H9 (cell line): ENCODE data around the gene TEC. TPM values are rescaled to one million over a fixed set of nuclear protein-coding genes. Genes with fewer than 3 reads are reported as not detected.

Experiments used
- DNase-seq: peaks from one replicate; pipeline ENCODE4 v3.0.0-alpha.2; 2017
- H2AFZ ChIP-seq: one replicate; pipeline ENCODE4 v1.6.1; 2013; ENCODE audit warnings: mild to moderate bottlenecking, low read length, control low read depth, moderate library complexity
- H2AK5ac ChIP-seq: 2 replicates; pipeline ENCODE4 v1.6.1; 2013; ENCODE audit warnings: low read length, control low read depth, mixed read lengths; ENCODE audit not compliant: insufficient read length
- H2BK120ac ChIP-seq: one replicate; pipeline ENCODE4 v1.6.1; 2013; ENCODE audit warnings: low read depth, mild to moderate bottlenecking, low read length, control low read depth, inconsistent platforms; ENCODE audit not compliant: poor library complexity, severe bottlenecking
- H2BK12ac ChIP-seq: 2 replicates; pipeline ENCODE4 v1.6.1; 2013; ENCODE audit warnings: low read length, control low read depth, mixed read lengths, low read depth; ENCODE audit not compliant: insufficient read length
- H2BK15ac ChIP-seq: 2 replicates; pipeline ENCODE4 v1.6.1; 2013; ENCODE audit warnings: low read depth, low read length, control low read depth
- H2BK20ac ChIP-seq: one replicate; pipeline ENCODE4 v1.6.1; 2013; ENCODE audit warnings: low read depth, mild to moderate bottlenecking, low read length, control low read depth, inconsistent platforms; ENCODE audit not compliant: poor library complexity, severe bottlenecking
- H2BK5ac ChIP-seq: 2 replicates; pipeline ENCODE4 v1.6.1; 2013; ENCODE audit warnings: low read length, control low read depth, mixed read lengths; ENCODE audit not compliant: insufficient read length
- H3K14ac ChIP-seq: 2 replicates; pipeline ENCODE4 v1.6.1; 2013; ENCODE audit warnings: low read length, control low read depth; ENCODE audit not compliant: insufficient read depth
- H3K18ac ChIP-seq: 2 replicates; pipeline ENCODE4 v1.6.1; 2013; ENCODE audit warnings: low read depth, mild to moderate bottlenecking, mixed read lengths, low read length, control low read depth; ENCODE audit not compliant: insufficient read length
- H3K23ac ChIP-seq: 2 replicates; pipeline ENCODE4 v1.6.1; 2013; ENCODE audit warnings: low read length, control low read depth, mixed read lengths, low read depth; ENCODE audit not compliant: insufficient read length
- H3K23me2 ChIP-seq: 2 replicates; pipeline ENCODE4 v1.6.1; 2013; ENCODE audit warnings: low read depth, mild to moderate bottlenecking, mixed read lengths, low read length, control low read depth; ENCODE audit not compliant: insufficient read length, poor library complexity, severe bottlenecking
- H3K27ac ChIP-seq: 2 replicates; pipeline ENCODE4 v1.5.1; 2013; ENCODE audit warnings: low read length, control low read depth, mixed read lengths, low read depth; ENCODE audit not compliant: insufficient read length
- H3K27me3 ChIP-seq: 2 replicates; pipeline ENCODE4 v1.6.1; 2013; ENCODE audit warnings: low read length, control low read depth, inconsistent platforms; ENCODE audit not compliant: insufficient read depth
- H3K4ac ChIP-seq: 2 replicates; pipeline ENCODE4 v1.6.1; 2013; ENCODE audit warnings: low read depth, mild to moderate bottlenecking, control low read depth, inconsistent platforms, low read length, moderate library complexity
- H3K4me1 ChIP-seq: 2 replicates; pipeline ENCODE4 v1.6.1; 2013; ENCODE audit warnings: low read length, control low read depth, inconsistent platforms; ENCODE audit not compliant: insufficient read depth
- H3K4me2 ChIP-seq: 2 replicates; pipeline ENCODE4 v1.6.1; 2013; ENCODE audit warnings: low read length, control low read depth, mixed read lengths; ENCODE audit not compliant: insufficient read length, insufficient read depth
- H3K56ac ChIP-seq: 2 replicates; pipeline ENCODE4 v1.6.1; 2013; ENCODE audit warnings: low read depth, mild to moderate bottlenecking, mixed read lengths, low read length, control low read depth; ENCODE audit not compliant: insufficient read length
- H3K79me1 ChIP-seq: 2 replicates; pipeline ENCODE4 v1.6.1; 2013; ENCODE audit warnings: low read depth, mild to moderate bottlenecking, moderate library complexity, low read length, control low read depth, inconsistent platforms; ENCODE audit not compliant: insufficient read depth, poor library complexity, severe bottlenecking
- H3K79me2 ChIP-seq: 2 replicates; pipeline ENCODE4 v1.6.1; 2013; ENCODE audit warnings: low read length, control low read depth, inconsistent platforms; ENCODE audit not compliant: insufficient read depth
- H3K9ac ChIP-seq: 2 replicates; pipeline ENCODE4 v1.6.1; 2013; ENCODE audit warnings: low read length, control low read depth, mixed read lengths; ENCODE audit not compliant: insufficient read length; ENCODE audit errors: extremely low read depth
- H3K9me3 ChIP-seq: one replicate; pipeline ENCODE4 v1.6.1; 2013; ENCODE audit warnings: low read depth, low read length, inconsistent platforms; ENCODE audit not compliant: control insufficient read depth
- H3T11ph ChIP-seq: one replicate; pipeline ENCODE4 v1.6.1; 2013; ENCODE audit warnings: mild to moderate bottlenecking, low read length, control low read depth, inconsistent platforms
- H4K20me1 ChIP-seq: one replicate; pipeline ENCODE4 v1.6.1; 2013; ENCODE audit not compliant: control insufficient read depth, insufficient read length, insufficient read depth
- H4K5ac ChIP-seq: 2 replicates; pipeline ENCODE4 v1.6.1; 2013; ENCODE audit warnings: low read depth, mild to moderate bottlenecking, mixed read lengths, low read length, control low read depth; ENCODE audit not compliant: insufficient read length
- H4K8ac ChIP-seq: replicated peaks from 2 replicates; pipeline ENCODE4 v1.6.1; 2013; ENCODE audit warnings: low read length, control low read depth, mixed read lengths, low read depth; ENCODE audit not compliant: insufficient read length
- H4K91ac ChIP-seq: 2 replicates; pipeline ENCODE4 v1.6.1; 2013; ENCODE audit warnings: low read depth, mild to moderate bottlenecking, moderate library complexity, mixed read lengths, low read length, control low read depth; ENCODE audit not compliant: insufficient read length
- H3K27ac Mint-ChIP-seq, 3 experiments: 2 replicates in 2 of 3; 3 replicates in 1 of 3; pipeline ENCODE4 v1.8.0; 2020 to 2021; ENCODE audit warnings: mixed read lengths in 3 of 3, mild to moderate bottlenecking in 1 of 3, moderate library complexity in 1 of 3
- H3K27me3 Mint-ChIP-seq: 2 replicates; pipeline ENCODE4 v1.8.0; 2021; ENCODE audit warnings: low read depth, mild to moderate bottlenecking, moderate library complexity, mixed read lengths
- H3K36me3 Mint-ChIP-seq, 3 experiments: 2 replicates in 2 of 3; 3 replicates in 1 of 3; pipeline ENCODE4 v1.8.0; 2020 to 2021; ENCODE audit warnings: low read depth in 3 of 3, mixed read lengths in 3 of 3; ENCODE audit not compliant: insufficient read depth in 1 of 3
- H3K4me1 Mint-ChIP-seq, 2 experiments: 2 replicates each; pipeline ENCODE4 v1.8.0; 2020; ENCODE audit warnings: mixed read lengths in 2 of 2
- H3K4me3 Mint-ChIP-seq, 2 experiments: 2 replicates in 1 of 2; 3 replicates in 1 of 2; pipeline ENCODE4 v1.8.0; 2020 to 2021; ENCODE audit warnings: mild to moderate bottlenecking in 2 of 2, mixed read lengths in 2 of 2, moderate library complexity in 1 of 2
- H3K9me3 Mint-ChIP-seq, 2 experiments: 2 replicates in 1 of 2; 3 replicates in 1 of 2; pipeline ENCODE4 v1.8.0; 2020; ENCODE audit warnings: mild to moderate bottlenecking in 2 of 2, mixed read lengths in 2 of 2, moderate library complexity in 1 of 2
- CTCF ChIP-seq: fragments of 200-600 bp; sonication (generic); conservative IDR thresholded peaks from 3 replicates; pipeline ENCODE4 v1.8.0; 2021; ENCODE audit warnings: antibody characterized with exemption, mild to moderate bottlenecking
- WGBS: extraction: QIAGEN DNeasy Blood & Tissue Kit; methylation state at CpG from one replicate; pipeline ENCODE4 v1.1.7; 2013; ENCODE audit warnings: missing lambda C conversion rate, low lambda C conversion rate, mixed read lengths; ENCODE audit not compliant: insufficient read length; ENCODE audit errors: extremely low coverage; 5-methylcytosine and 5-hydroxymethylcytosine counted together
- total RNA-seq: library from RNA; stranded (reverse); gene quantifications from 2 replicates; pipeline ENCODE4 v1.2.1, GENCODE V29; 2021

Gene TEC
- total RNA-seq, 1 experiment from 2014 or later = 1.8 TPM

- Histone ChIP-seq H3K23ac (no peak overlapping the region), H4K8ac (no peak overlapping the region), H2BK120ac (no peak overlapping the region), H3K27ac (no peak overlapping the region), H2BK12ac (no peak overlapping the region), H3K4me1 (no peaks in the 10 kb centered on the region), H2AFZ (no peak overlapping the region), H3K27me3 (no peaks in the 10 kb centered on the region), H3K14ac (no peak overlapping the region), H4K20me1 (no peaks in the 10 kb centered on the region), H4K91ac (no peak overlapping the region), H3K9me3 (no peaks in the 10 kb centered on the region), H2BK15ac (no peak overlapping the region), H3K23me2 (no peaks in the 10 kb centered on the region), H3K79me2 (no peaks in the 10 kb centered on the region), H3T11ph (no peak overlapping the region), H3K79me1 (no peaks in the 10 kb centered on the region), H2BK20ac (no peak overlapping the region), H3K9ac (no peak overlapping the region), H2BK5ac (no peak overlapping the region), H3K56ac (no peak overlapping the region), H3K18ac (no peak overlapping the region), H3K4me2 (no peak overlapping the region), H2AK5ac (no peak overlapping the region), H4K5ac (no peak overlapping the region), H3K4ac (no peak overlapping the region)
- Mint-ChIP-seq H3K27ac (no peak overlapping the region), H3K36me3 (no peaks in the 10 kb centered on the region), H3K9me3 (no peaks in the 10 kb centered on the region), H3K27me3 (no peaks in the 10 kb centered on the region; the same call in 1 of the 2 replicates), H3K4me3 (no peak overlapping the region), H3K4me1 (peaks cover 7 to 10% of the 10 kb centered on the region in 2 experiments)
- no peak for DNase-seq
- no peak for TF ChIP-seq CTCF
- WGBS = no CpG with 5 or more reads among the region's 2 CpGs
These were observed 64.5 kb downstream of the TEC start for GRCh38 chr4:48205107-48205506.
